NCI-H1092 treated with DMSO at 0.1 percent for 48 hours (cell line): ENCODE measurements around the gene DDX54.
"Not testable (repeated sequence)": the region's sequence is repeated elsewhere in the genome, so short reads cannot be mapped to it uniquely, and the experiment has no call there.

Experiments used
- DNase-seq: peaks from one replicate; lab custom pipeline; 2025; lab: John Stamatoyannopoulos, UW

Gene DDX54

GRCh38 chr12:113119980-113120669 is 65.2 kb downstream of the DDX54 start:
- DNase-seq = no peak

GRCh38 chr12:113118142-113118541 is 67.1 kb downstream of the DDX54 start:
- no peak for DNase-seq

GRCh38 chr12:113117684-113118083 is 67.6 kb downstream of the DDX54 start:
- DNase-seq = not testable (repeated sequence)

- no peak for DNase-seq
Observed at GRCh38 chr12:113116875-113117274, 68.4 kb downstream of the DDX54 start.

- no peak for DNase-seq
Observed at GRCh38 chr12:113115455-113116126, 69.7 kb downstream of the DDX54 start.

- DNase-seq = no peak
Observed at GRCh38 chr12:113114447-113115178, 70.7 kb downstream of the DDX54 start.

- DNase-seq = no peak
Observed at GRCh38 chr12:113113397-113113796, 71.9 kb downstream of the DDX54 start.

GRCh38 chr12:113112043-113112899 is 73.0 kb downstream of the DDX54 start:
- DNase-seq = no peak

GRCh38 chr12:113111247-113111646 is 74.0 kb downstream of the DDX54 start:
- no peak for DNase-seq

- no peak for DNase-seq
Observed at GRCh38 chr12:113109872-113110599, 75.2 kb downstream of the DDX54 start.

- DNase-seq = no peak
Observed at GRCh38 chr12:113109360-113109759, 75.9 kb downstream of the DDX54 start.

- DNase-seq = no peak
Observed at GRCh38 chr12:113108308-113108707, 77.0 kb downstream of the DDX54 start.
